Stomach (tissue), 9 donors: Measurements from ENCODE around the gene ABCB10. TPM values are rescaled to one million over a fixed set of nuclear protein-coding genes. Genes with fewer than 3 reads are reported as not detected.

Source experiments
- DNase-seq, 2 donors: peaks; one replicate each; pipeline versions ENCODE4 v3.0.0 to v3.0.0-alpha.2; 2013 to 2019
- H3K27ac ChIP-seq, 5 donors: fragments of 200-600 bp in 4 of 5; sonication (generic) in 4 of 5; one replicate each; pipeline ENCODE4 v1.5.1; 2013 to 2019; ENCODE audit warnings: mild to moderate bottlenecking in 1 of 5, moderate library complexity in 1 of 5
- H3K27me3 ChIP-seq, 3 donors: fragments of 200-600 bp; sonication (generic); one replicate each; pipeline ENCODE4 v1.5.1; 2017 to 2019; ENCODE audit warnings: mixed run types in 1 of 3
- H3K36me3 ChIP-seq, 4 donors: fragments of 200-600 bp; sonication (generic); 1 replicate in 3 of 4; 2 replicates in 1 of 4; pipeline ENCODE4 v1.5.1; 2016 to 2019
- H3K4me1 ChIP-seq, 4 donors: fragments of 200-600 bp; sonication (generic); one replicate each; pipeline ENCODE4 v1.5.1; 2016 to 2019
- H3K4me3 ChIP-seq, 4 donors: fragments of 200-600 bp; sonication (generic) in 3 of 4; one replicate each; pipeline ENCODE4 v1.5.1; 2016 to 2019; ENCODE audit warnings: mild to moderate bottlenecking in 1 of 4
- H3K9me3 ChIP-seq, 4 donors: fragments of 200-600 bp; sonication (generic); one replicate each; pipeline ENCODE4 v1.5.1; 2016 to 2019
- EP300 ChIP-seq: sonication (generic); formaldehyde crosslinking; IDR thresholded peaks from one replicate; pipeline ENCODE4 v1.6.1; 2017; ENCODE audit warnings: antibody characterized with exemption
- POLR2A ChIP-seq, 4 donors: fragments of 450-650 bp; IDR thresholded peaks; one replicate each; pipeline ENCODE4 v1.6.1; 2016; ENCODE audit warnings: antibody characterized with exemption in 4 of 4, control low read depth in 2 of 4, mild to moderate bottlenecking in 1 of 4, moderate library complexity in 1 of 4
- POLR2AphosphoS5 ChIP-seq, 3 donors: sonication (generic); formaldehyde crosslinking; IDR thresholded peaks; one replicate each; pipeline ENCODE4 v1.6.1; 2016; ENCODE audit warnings: antibody characterized with exemption in 3 of 3
- WGBS, 5 donors: extraction: QIAGEN DNeasy Blood & Tissue Kit in 3 of 5; methylation state at CpG; one replicate each; pipeline versions ENCODE4 v1.1.5 to v1.1.7; 2013 to 2018; 5-methylcytosine and 5-hydroxymethylcytosine counted together
- intact Hi-C: fragments of 100-400 bp; cut with DNase I; formaldehyde crosslinking; loops from one replicate; pipeline ENCODE4 v1.15.1; 2023; ENCODE audit warnings: low total_unique reads
- polyA plus RNA-seq, 3 donors: library from polyadenylated mRNA; stranded (reverse); fragments of 200-250 nt; gene quantifications; one replicate each; pipeline ENCODE4 v1.2.3, GENCODE V29; 2013
- small RNA-seq, 4 donors: library from RNA; depleted of rRNA; stranded (forward); fragments of <200 nt; gene quantifications; one replicate each; pipeline ENCODE3, GENCODE V24; 2016
- total RNA-seq, 5 donors: library from RNA; depleted of rRNA; stranded (reverse); fragments of >200 nt; gene quantifications; one replicate each; pipeline versions ENCODE4 v1.1.0 to v1.2.3, GENCODE V29; 2014 to 2016
- TF ChIP-seq, protein P1 (sequence below), 7 experiments: fragments of 450-650 bp in 4 of 7; fragments of 200-600 bp in 3 of 7; sonication (generic) in 3 of 7; IDR thresholded peaks; one replicate each; pipeline ENCODE4 v1.5.1; 2016 to 2019; ENCODE audit warnings: antibody characterized with exemption in 7 of 7, control low read depth in 2 of 7, mild to moderate bottlenecking in 1 of 7
- donor health status: healthy with polysubstance abuse.
- donor health status: Bipolar disorder and iron deficiency.
- donor health status: healthy.

ABCB10 gene
- total and polyA plus RNA-seq, 8 donors, result 2.7 to 24.2 (median 9.5) TPM

DNA sequence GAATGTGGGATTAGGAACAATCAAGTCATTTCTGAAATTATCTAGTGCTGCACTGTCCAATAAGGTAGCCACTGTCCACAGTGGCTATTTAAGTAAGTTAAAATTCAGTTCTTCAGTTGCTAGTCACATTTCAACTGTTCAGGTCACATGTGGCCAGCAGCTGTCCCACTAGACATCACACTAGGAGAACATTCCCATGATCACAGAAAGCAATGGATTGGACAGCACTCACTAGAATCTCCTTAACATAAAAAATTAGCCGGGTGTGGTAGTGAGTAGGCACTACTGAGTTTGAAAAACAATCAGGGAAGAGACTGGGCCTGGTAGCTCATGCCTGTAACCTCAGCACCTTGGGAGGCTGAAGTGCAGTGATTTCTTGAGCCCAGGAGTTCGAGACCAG lies 84.0 kb downstream of the ABCB10 start:
- no peak overlapping the region for H3K4me3 ChIP-seq
- H3K27ac ChIP-seq, result no peak overlapping the region
- TF ChIP-seq POLR2AphosphoS5 (IDR thresholded peaks at IDR 0.05), result no peak
- no peak for TF ChIP-seq EP300
- TF ChIP-seq POLR2A (IDR thresholded peaks at IDR 0.05), result no peak
- TF ChIP-seq, protein P1, sequence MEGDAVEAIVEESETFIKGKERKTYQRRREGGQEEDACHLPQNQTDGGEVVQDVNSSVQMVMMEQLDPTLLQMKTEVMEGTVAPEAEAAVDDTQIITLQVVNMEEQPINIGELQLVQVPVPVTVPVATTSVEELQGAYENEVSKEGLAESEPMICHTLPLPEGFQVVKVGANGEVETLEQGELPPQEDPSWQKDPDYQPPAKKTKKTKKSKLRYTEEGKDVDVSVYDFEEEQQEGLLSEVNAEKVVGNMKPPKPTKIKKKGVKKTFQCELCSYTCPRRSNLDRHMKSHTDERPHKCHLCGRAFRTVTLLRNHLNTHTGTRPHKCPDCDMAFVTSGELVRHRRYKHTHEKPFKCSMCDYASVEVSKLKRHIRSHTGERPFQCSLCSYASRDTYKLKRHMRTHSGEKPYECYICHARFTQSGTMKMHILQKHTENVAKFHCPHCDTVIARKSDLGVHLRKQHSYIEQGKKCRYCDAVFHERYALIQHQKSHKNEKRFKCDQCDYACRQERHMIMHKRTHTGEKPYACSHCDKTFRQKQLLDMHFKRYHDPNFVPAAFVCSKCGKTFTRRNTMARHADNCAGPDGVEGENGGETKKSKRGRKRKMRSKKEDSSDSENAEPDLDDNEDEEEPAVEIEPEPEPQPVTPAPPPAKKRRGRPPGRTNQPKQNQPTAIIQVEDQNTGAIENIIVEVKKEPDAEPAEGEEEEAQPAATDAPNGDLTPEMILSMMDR (IDR thresholded peaks at IDR 0.05), result no peak
- H3K27me3 ChIP-seq, result no peaks in the 10 kb centered on the region
- peaks cover 60 to 98% (median 94%) of the 10 kb centered on the region in 4 donors for H3K36me3 ChIP-seq
- 86 to 95% (median 93%) methylated on average over 2 of the region's 2 CpGs for WGBS, 5 donors
- H3K9me3 ChIP-seq, result no peaks in the 10 kb centered on the region
- H3K4me1 ChIP-seq, result no peaks in the 10 kb centered on the region
- DNase-seq, result no peak
- intact Hi-C loops, result loop anchor here (10.0 kb wide), 1 partner anchor 220 kb away; no protein-coding TSS in a partner anchor

DNA sequence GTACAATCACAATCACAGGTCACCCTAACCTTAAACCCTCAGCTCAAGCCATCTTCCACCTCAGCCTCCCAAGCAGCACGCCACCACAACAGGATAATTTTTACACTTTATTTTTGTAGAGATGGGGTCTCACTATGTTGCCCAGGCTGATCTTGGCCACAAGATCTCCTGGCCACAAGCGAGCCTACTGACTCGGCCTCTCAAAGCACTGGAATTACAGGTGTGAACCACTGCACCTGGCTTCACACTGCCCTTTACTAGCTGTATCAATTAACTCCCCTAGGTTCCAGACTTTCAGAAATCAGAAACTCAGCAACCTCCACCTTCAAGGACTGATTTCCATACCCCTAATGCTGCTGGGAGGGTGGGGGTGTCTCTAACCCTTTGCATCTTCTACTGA lies 87.3 kb downstream of the ABCB10 start:
- Histone ChIP-seq H3K27ac (no peak overlapping the region), H3K4me1 (no peaks in the 10 kb centered on the region), H3K27me3 (no peaks in the 10 kb centered on the region), H3K36me3 (peaks cover 59 to 94% (median 93%) of the 10 kb centered on the region in 4 donors), H3K9me3 (no peaks in the 10 kb centered on the region), H3K4me3 (no peak overlapping the region)
- no peak for TF ChIP-seq EP300
- TF ChIP-seq, protein P1 (IDR thresholded peaks at IDR 0.05), result no peak
- no peak for TF ChIP-seq POLR2AphosphoS5 (IDR thresholded peaks at IDR 0.05)
- no peak for TF ChIP-seq POLR2A (IDR thresholded peaks at IDR 0.05)
- no peak for DNase-seq
- intact Hi-C loops, result loop anchor here (10.0 kb wide), 1 partner anchor 216 kb away; no protein-coding TSS in a partner anchor
- WGBS, 5 donors, result 77 to 100% (median 97%) methylated on average over 3 of the region's 3 CpGs

DNA sequence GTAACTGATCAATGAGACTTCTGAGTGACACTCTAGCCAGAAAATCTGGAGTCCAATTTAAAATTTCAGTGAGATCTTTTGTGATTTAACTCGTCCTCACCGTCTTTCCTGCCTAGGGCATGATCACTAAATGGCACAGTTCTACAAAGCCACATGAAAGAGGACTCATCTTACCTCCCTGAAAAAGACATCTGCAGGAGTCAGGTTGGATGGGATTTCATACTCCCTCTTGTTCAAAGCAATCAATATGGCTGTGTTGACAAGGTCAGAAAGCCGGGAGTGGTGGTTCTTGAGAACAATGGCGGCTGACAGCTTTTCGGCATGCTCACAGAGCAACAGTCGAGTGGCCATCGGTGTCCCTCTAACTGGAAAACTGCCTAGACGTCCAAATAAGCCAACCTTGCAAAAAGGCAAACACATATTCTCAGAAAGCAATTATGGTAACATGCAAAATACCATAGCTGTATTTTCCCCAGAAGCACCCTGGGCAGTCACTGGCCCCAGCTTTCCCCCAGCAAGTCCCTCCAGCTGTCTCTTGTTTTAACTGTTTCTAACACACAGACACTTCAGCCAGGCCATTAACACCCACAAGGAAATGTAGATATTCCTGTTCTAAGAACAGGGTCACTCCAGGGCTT lies 88.0 kb downstream of the ABCB10 start:
- no peak for DNase-seq
- WGBS, 5 donors, result 84 to 93% (median 85%) methylated on average over 8 of the region's 8 CpGs
- Histone ChIP-seq H3K9me3 (no peaks in the 10 kb centered on the region), H3K27me3 (no peaks in the 10 kb centered on the region), H3K36me3 (peaks cover 54 to 94% (median 93%) of the 10 kb centered on the region in 4 donors), H3K27ac (no peak overlapping the region), H3K4me3 (no peak overlapping the region), H3K4me1 (no peaks in the 10 kb centered on the region)
- intact Hi-C loops, result loop anchor here (10.0 kb wide), 1 partner anchor 216 kb away; no protein-coding TSS in a partner anchor
- TF ChIP-seq POLR2AphosphoS5 (IDR thresholded peaks at IDR 0.05) (no peak), EP300 (no peak), POLR2A (IDR thresholded peaks at IDR 0.05) (no peak)
- TF ChIP-seq, protein P1 (IDR thresholded peaks at IDR 0.05), result no peak

DNA sequence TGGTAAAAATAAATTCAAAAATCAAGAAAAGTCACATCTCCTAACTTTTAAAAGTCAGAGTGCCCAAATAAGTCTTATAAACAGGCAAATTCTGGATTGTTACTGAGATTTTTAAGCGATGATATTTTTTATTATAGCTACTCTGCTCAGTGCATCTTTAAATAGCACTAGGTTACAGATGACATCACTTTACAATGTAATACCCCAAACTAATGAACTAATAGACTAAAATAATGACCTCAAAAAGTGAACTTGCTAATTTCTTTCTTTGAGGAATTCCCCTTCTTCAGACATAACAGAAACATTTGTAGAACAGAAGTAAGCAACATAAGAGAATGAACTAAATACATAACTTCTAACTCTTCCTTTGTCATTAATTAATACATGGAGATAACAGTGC lies 91.6 kb downstream of the ABCB10 start:
- 95 to 100% (median 98%) methylated on average over 1 of the region's 1 CpG for WGBS, 5 donors
- H3K4me1 ChIP-seq, result no peaks in the 10 kb centered on the region
- TF ChIP-seq, protein P1 (IDR thresholded peaks at IDR 0.05), result no peak
- no peak for TF ChIP-seq POLR2A (IDR thresholded peaks at IDR 0.05)
- TF ChIP-seq POLR2AphosphoS5 (IDR thresholded peaks at IDR 0.05), result no peak
- no peak for TF ChIP-seq EP300
- H3K27ac ChIP-seq, result no peak overlapping the region
- intact Hi-C loops, result no loop called here
- no peaks in the 10 kb centered on the region for H3K9me3 ChIP-seq
- DNase-seq, result no peak
- H3K36me3 ChIP-seq, result peaks cover 51 to 96% (median 95%) of the 10 kb centered on the region in 4 donors
- no peak overlapping the region for H3K4me3 ChIP-seq
- no peaks in the 10 kb centered on the region for H3K27me3 ChIP-seq

Small RNAs within 50 kb of the gene (small RNA-seq; reads per million reads assigned to genes)
- 0 reads per million in 4 donors for gene HMGN2P19
- gene RNA5SP78, result 0 reads per million in 4 donors
- 0 reads per million in 4 donors for gene RNU4-21P

Other genes starting within 250 kb of the ABCB10 start
- 10 to 100 TPM in 1 of 5 donors, 1 to 10 TPM in 3, under 1 TPM in 1; 0.89 to 10.5 (median 5.2) TPM for gene CCSAP, start 215.7 kb downstream of the ABCB10 start, total RNA-seq
- gene CCSAP, start 215.7 kb downstream of the ABCB10 start, polyA plus RNA-seq, result 1 to 10 TPM in 2 of 3 donors, under 1 TPM in 1; 0.61 to 2.0 (median 1.4) TPM
- under 1 TPM in 2 of 5 donors, not detected in 3; 0.37 to 0.58 TPM for gene ACTA1, start 124.6 kb downstream of the ABCB10 start, total RNA-seq
- 10 to 100 TPM in 1 of 3 donors, 1 to 10 TPM in 2; 2.4 to 43.8 (median 2.7) TPM for gene ACTA1, start 124.6 kb downstream of the ABCB10 start, polyA plus RNA-seq
- 10 to 100 TPM; 13.2 to 74.7 (median 27.2) TPM for gene NUP133, start 50.4 kb downstream of the ABCB10 start, total RNA-seq
- 10 to 100 TPM in 1 of 3 donors, 1 to 10 TPM in 2; 5.5 to 11.0 (median 7.8) TPM for gene NUP133, start 50.4 kb downstream of the ABCB10 start, polyA plus RNA-seq
- 10 to 100 TPM in 3 of 5 donors, 1 to 10 TPM in 1, under 1 TPM in 1; 0.29 to 33.8 (median 18.4) TPM for gene TAF5L, start 67.4 kb upstream of the ABCB10 start, total RNA-seq
- 1 to 10 TPM; 5.9 to 9.5 (median 8.2) TPM for gene TAF5L, start 67.4 kb upstream of the ABCB10 start, polyA plus RNA-seq
- gene URB2, start 67.5 kb upstream of the ABCB10 start, total RNA-seq, result 10 to 100 TPM in 2 of 5 donors, 1 to 10 TPM in 2, not detected in 1; 4.1 to 16.8 (median 8.5) TPM
- gene URB2, start 67.5 kb upstream of the ABCB10 start, polyA plus RNA-seq, result 1 to 10 TPM; 1.5 to 1.7 (median 1.5) TPM